HCT116 (cell line): ENCODE data around the gene TMEFF2. TPM values are rescaled to one million over a fixed set of nuclear protein-coding genes. Genes with fewer than 3 reads are reported as not detected.

Experiments used
- ATAC-seq: fragments of 200-7000 bp; cut with Tn5 transposase; 2 replicates; pipeline ENCODE4 v1.9.1; 2020; ENCODE audit warnings: mild to moderate bottlenecking, moderate library complexity
- BruUV-seq: library from RNA; stranded (reverse); fragments of 400-500 nt; replicated peaks from 2 replicates; lab custom pipeline; 2021; lab: Mats Ljungman, UMichigan
- CTCF ChIA-PET: fragments of 300-600 bp; sonication (Branson Sonifier 250); formaldehyde crosslinking; loops from one replicate; lab custom pipeline; 2021; ENCODE audit warnings: antibody characterized with exemption; lab: Charles Lee
- POLR2A ChIA-PET: fragments of 300-600, 350-600 bp; sonication (Branson Sonifier 250); formaldehyde crosslinking; loops from one replicate; lab custom pipeline; 2021; ENCODE audit warnings: antibody characterized with exemption; lab: Charles Lee
- RAD21 ChIA-PET, 2 experiments: fragments of 300-600 bp; sonication (Branson Sonifier 250); formaldehyde crosslinking; loops; one replicate each; lab custom pipeline; 2023; ENCODE audit warnings: low total read pairs in 2 of 2; ENCODE audit not compliant: uncharacterized antibody in 2 of 2, unreplicated experiment in 2 of 2, low non-redundant PET in 1 of 2; lab: Charles Lee
- DNase-seq: peaks from one replicate; pipeline ENCODE4 v3.0.0-alpha.2; 2010; ENCODE audit warnings: low read depth, low spot score
- H2AFZ ChIP-seq: fragments of 200-600 bp; shearing (Covaris generic), sonication (generic); 2 replicates; pipeline ENCODE4 v1.6.1; 2017; ENCODE audit warnings: low read depth, mixed run types, mixed read lengths, antibody characterized with exemption, low read length; ENCODE audit not compliant: poor library complexity, severe bottlenecking
- H3K27ac ChIP-seq: 2 replicates; pipeline ENCODE4 v1.5.1; 2012; ENCODE audit warnings: low read depth, low read length
- H3K27me3 ChIP-seq: fragments of 200-600 bp; sonication (generic); 2 replicates; pipeline ENCODE4 v1.6.1; 2016; ENCODE audit warnings: mixed run types, low read length, mixed read lengths; ENCODE audit not compliant: insufficient read depth
- H3K36me3 ChIP-seq, 2 experiments: fragments of 200-500 bp in 1 of 2; fragments of 200-600 bp in 1 of 2; sonication (Bioruptor generic) in 1 of 2; sonication (generic) in 1 of 2; 2 replicates each; pipeline versions ENCODE4 v1.5.1 to v1.6.1; 2014 to 2016; ENCODE audit warnings: low read length in 2 of 2, inconsistent platforms in 1 of 2, mixed read lengths in 1 of 2, mixed run types in 1 of 2; ENCODE audit not compliant: insufficient read depth in 2 of 2, control insufficient read depth in 1 of 2
- H3K4me1 ChIP-seq, 2 experiments: fragments of 200-600 bp in 1 of 2; sonication (generic) in 1 of 2; 2 replicates each; pipeline versions ENCODE4 v1.5.1 to v1.6.1; 2012 to 2017; ENCODE audit warnings: low read length in 2 of 2, inconsistent platforms in 1 of 2, mild to moderate bottlenecking in 1 of 2, mixed read lengths in 1 of 2, mixed run types in 1 of 2, moderate library complexity in 1 of 2; ENCODE audit not compliant: insufficient read depth in 2 of 2, control insufficient read depth in 1 of 2
- H3K4me2 ChIP-seq: fragments of 200-600 bp; sonication (generic); 2 replicates; pipeline ENCODE4 v1.6.1; 2017; ENCODE audit warnings: mixed run types, low read length, mixed read lengths
- H3K4me3 ChIP-seq, 2 experiments: fragments of 200-600 bp in 1 of 2; sonication (generic) in 1 of 2; replicated peaks in 1 of 2; 2 replicates each; pipeline ENCODE4 v1.5.1; 2011 to 2016; ENCODE audit warnings: low read length in 2 of 2, control low read depth in 1 of 2, low read depth in 1 of 2, mild to moderate bottlenecking in 1 of 2, mixed read lengths in 1 of 2, mixed run types in 1 of 2
- H3K79me2 ChIP-seq: fragments of 200-600 bp; sonication (generic); 2 replicates; pipeline ENCODE4 v1.6.1; 2017; ENCODE audit warnings: mild to moderate bottlenecking, mixed run types, low read length, moderate library complexity, mixed read lengths; ENCODE audit not compliant: insufficient read depth
- H3K9ac ChIP-seq: fragments of 200-600 bp; sonication (generic); 2 replicates; pipeline ENCODE4 v1.6.1; 2016; ENCODE audit warnings: low read length, mixed read lengths
- H3K9me2 ChIP-seq: fragments of 200-600 bp; sonication (generic), shearing (Covaris generic); 2 replicates; pipeline ENCODE4 v1.6.1; 2017; ENCODE audit warnings: mixed run types, mild to moderate bottlenecking, moderate library complexity; ENCODE audit not compliant: insufficient read depth
- H3K9me3 ChIP-seq, 2 experiments: fragments of 200-500 bp in 1 of 2; fragments of 200-600 bp in 1 of 2; sonication (Bioruptor generic) in 1 of 2; sonication (generic) in 1 of 2; 2 replicates each; pipeline ENCODE4 v1.6.1; 2014 to 2017; ENCODE audit warnings: low read length in 2 of 2, mixed read lengths in 2 of 2, inconsistent platforms in 1 of 2, low read depth in 1 of 2, mild to moderate bottlenecking in 1 of 2, mixed run types in 1 of 2, moderate library complexity in 1 of 2; ENCODE audit not compliant: control insufficient read depth in 1 of 2, insufficient read depth in 1 of 2
- H4K20me1 ChIP-seq: fragments of 200-600 bp; sonication (generic), shearing (Covaris generic); 2 replicates; pipeline ENCODE4 v1.6.1; 2017; ENCODE audit warnings: mixed run types, mild to moderate bottlenecking, moderate library complexity; ENCODE audit not compliant: insufficient read depth
- CTCF ChIP-seq, 3 experiments: fragments of 200-600 bp in 1 of 3; sonication (generic) in 1 of 3; IDR thresholded peaks in 2 of 3; conservative IDR thresholded peaks in 1 of 3; 2 replicates each; pipeline ENCODE4 v1.5.1; 2012 to 2017; ENCODE audit warnings: low read depth in 2 of 3, low read length in 2 of 3, antibody characterized with exemption in 1 of 3, borderline replicate concordance in 1 of 3, control low read depth in 1 of 3, mild to moderate bottlenecking in 1 of 3, mixed read lengths in 1 of 3, mixed run types in 1 of 3, moderate library complexity in 1 of 3; ENCODE audit not compliant: insufficient read depth in 1 of 3
- ELF1 ChIP-seq: IDR thresholded peaks from 2 replicates; pipeline ENCODE4 v1.6.1; 2012; ENCODE audit warnings: low read depth, borderline replicate concordance
- EZH2 ChIP-seq: fragments of 200-600 bp; sonication (generic); IDR thresholded peaks from 2 replicates; pipeline ENCODE4 v1.6.1; 2017; ENCODE audit warnings: antibody characterized with exemption, mixed run types
- MAX ChIP-seq: IDR thresholded peaks from 2 replicates; pipeline ENCODE4 v1.6.1; 2012
- POLR2A ChIP-seq: IDR thresholded peaks from 2 replicates; pipeline ENCODE4 v1.7.0; 2011; ENCODE audit warnings: borderline replicate concordance; ENCODE audit not compliant: insufficient read depth, insufficient read length; ENCODE audit errors: extremely low read depth
- POLR2AphosphoS5 ChIP-seq: IDR thresholded peaks from 2 replicates; pipeline ENCODE4 v1.6.1; 2011; ENCODE audit warnings: mild to moderate bottlenecking, low read depth, low read length, moderate library complexity
- RAD21 ChIP-seq: IDR thresholded peaks from 2 replicates; pipeline ENCODE4 v1.6.1; 2012; ENCODE audit warnings: low read depth, mild to moderate bottlenecking
- REST ChIP-seq: IDR thresholded peaks from 2 replicates; pipeline ENCODE4 v1.6.1; 2012; ENCODE audit warnings: low read depth
- SP1 ChIP-seq: IDR thresholded peaks from 2 replicates; pipeline ENCODE4 v1.6.1; 2012; ENCODE audit warnings: low read depth
- intact Hi-C: fragments of 100-400 bp; cut with micrococcal nuclease; formaldehyde crosslinking; loops from 2 replicates; pipeline ENCODE4 v1.10.0; 2022
- total RNA-seq: library from RNA; stranded (reverse); gene quantifications from one replicate; pipeline ENCODE4 v1.2.1, GENCODE V29; 2021; ENCODE audit not compliant: unreplicated experiment

The TMEFF2 gene
- total RNA-seq, 1 experiment from 2014 or later, result not detected

- intact Hi-C loops, result no loop called here
- Histone ChIP-seq H3K4me1 (no peaks in the 10 kb centered on the region), H3K79me2 (no peaks in the 10 kb centered on the region), H3K27ac (no peak overlapping the region), H3K4me3 (no peak overlapping the region), H3K27me3 (no peaks in the 10 kb centered on the region), H3K36me3 (no peaks in the 10 kb centered on the region)
- ChIA-PET POLR2A (no interaction called here), CTCF (no interaction called here)
- TF ChIP-seq SP1 (no peak), POLR2A (no peak), POLR2AphosphoS5 (no peak), CTCF (IDR thresholded peaks at IDR 0.05 in 2 of 3, conservative IDR thresholded peaks at IDR 0.05 in 1 of 3; ENCODE audit: borderline replicate concordance in 1 of 3, insufficient read depth in 1 of 3, low read depth in 2 of 3, low read length in 2 of 3) (no peak), ELF1 (no peak), MAX (no peak), REST (no peak), RAD21 (no peak), EZH2 (no peak)
- TF ChIP-seq, all 23 proteins: peak for 0
- ATAC-seq (no peak), DNase-seq (no peak)
- H3K9me3 ChIP-seq, result no peaks in the 10 kb centered on the region
- H4K20me1 ChIP-seq, result no peaks in the 10 kb centered on the region
- no peak overlapping the region for H2AFZ ChIP-seq
- H3K9me2 ChIP-seq, result no peaks in the 10 kb centered on the region
- H3K9ac ChIP-seq, result no peak overlapping the region
- no peak overlapping the region for H3K4me2 ChIP-seq
- no TSS peak for BruUV-seq
- RAD21 ChIA-PET, result no interaction called here
Measured at GRCh38 chr2:192126426-192126825, 68.3 kb downstream of the TMEFF2 start.
